SHP77 treated with DMSO at 0.1 percent for 48 hours (cell line): ENCODE data around the gene FAM13C.
"Not testable (repeated sequence)": the region's sequence is repeated elsewhere in the genome, so short reads cannot be mapped to it uniquely, and the experiment has no call there.

Experiments
- DNase-seq: peaks from one replicate; lab custom pipeline; 2025; lab: John Stamatoyannopoulos, UW

Gene FAM13C

GRCh38 chr10:59276133-59276532, 86.2 kb downstream of the FAM13C start:
- DNase-seq, result no peak

GRCh38 chr10:59273445-59273844, 88.9 kb downstream of the FAM13C start:
- no peak for DNase-seq

- no peak for DNase-seq
Observed at GRCh38 chr10:59272061-59272460, 90.3 kb downstream of the FAM13C start.

GRCh38 chr10:59271160-59271559, 91.2 kb downstream of the FAM13C start:
- no peak for DNase-seq

- no peak for DNase-seq
Observed at GRCh38 chr10:59270492-59270891, 91.9 kb downstream of the FAM13C start.

GRCh38 chr10:59269651-59270050, 92.7 kb downstream of the FAM13C start:
- no peak for DNase-seq

GRCh38 chr10:59268460-59268859, 93.9 kb downstream of the FAM13C start:
- no peak for DNase-seq

GRCh38 chr10:59266321-59266720, 96.0 kb downstream of the FAM13C start:
- no peak for DNase-seq

- DNase-seq, result no peak
Observed at GRCh38 chr10:59265141-59265540, 97.2 kb downstream of the FAM13C start.

- DNase-seq, result peak; percentile 44
Observed at GRCh38 chr10:59258890-59259289, 103.5 kb downstream of the FAM13C start.

GRCh38 chr10:59257224-59257623, 105.1 kb downstream of the FAM13C start:
- DNase-seq, result no peak

- no peak for DNase-seq
Observed at GRCh38 chr10:59255463-59255862, 106.9 kb downstream of the FAM13C start.

GRCh38 chr10:59252491-59252890, 109.9 kb downstream of the FAM13C start:
- no peak for DNase-seq

- DNase-seq, result no peak
Observed at GRCh38 chr10:59245686-59246085, 116.7 kb downstream of the FAM13C start.

GRCh38 chr10:59244871-59245270, 117.5 kb downstream of the FAM13C start:
- DNase-seq, result no peak

GRCh38 chr10:59243611-59244195, 118.6 kb downstream of the FAM13C start:
- no peak for DNase-seq

- DNase-seq, result no peak
Observed at GRCh38 chr10:59242991-59243390, 119.4 kb downstream of the FAM13C start.

GRCh38 chr10:59242057-59242456, 120.3 kb downstream of the FAM13C start:
- DNase-seq, result no peak

- DNase-seq, result no peak
Observed at GRCh38 chr10:59240582-59241183, 121.7 kb downstream of the FAM13C start.

- not testable (repeated sequence) for DNase-seq
Observed at GRCh38 chr10:59239108-59239507, 123.2 kb downstream of the FAM13C start.

- DNase-seq, result no peak
Observed at GRCh38 chr10:59237775-59238174, 124.6 kb downstream of the FAM13C start.

GRCh38 chr10:59236064-59236697, 126.2 kb downstream of the FAM13C start:
- DNase-seq, result no peak

GRCh38 chr10:59234816-59235429, 127.4 kb downstream of the FAM13C start:
- no peak for DNase-seq
